NCI-H2196 treated with DMSO at 0.1 percent for 48 hours (cell line): ENCODE measurements around the gene ADH7.

Experiments used
- DNase-seq: peaks from one replicate; lab custom pipeline; 2025; ENCODE audit not compliant: unreplicated experiment; lab: John Stamatoyannopoulos, UW

ADH7 gene

DNA sequence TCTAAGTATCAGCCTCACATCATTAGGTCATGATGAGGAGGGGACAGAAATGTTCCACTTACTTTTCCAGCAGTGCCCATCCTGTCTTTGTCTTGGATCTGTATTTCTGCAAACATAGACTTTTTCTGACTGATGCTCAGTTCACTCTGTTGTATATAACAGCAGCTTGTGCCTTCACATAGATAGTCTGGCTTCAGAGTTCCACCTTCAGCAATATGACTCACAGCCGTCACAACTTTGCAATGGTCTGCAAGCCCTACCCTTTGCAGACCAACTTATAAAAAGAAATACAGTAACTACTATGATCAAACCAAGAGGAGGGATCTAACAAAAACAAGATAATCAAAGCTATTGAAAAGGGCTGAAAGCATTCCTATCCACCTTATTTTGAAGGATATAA lies at the start of gene ADH7:
Gene ADH7, minus strand, starts transcription at position 189 of the 400 bp plus-strand sequence. Its CDS starts 109 bp downstream, at position 80.
- DNase-seq: no peak

DNA sequence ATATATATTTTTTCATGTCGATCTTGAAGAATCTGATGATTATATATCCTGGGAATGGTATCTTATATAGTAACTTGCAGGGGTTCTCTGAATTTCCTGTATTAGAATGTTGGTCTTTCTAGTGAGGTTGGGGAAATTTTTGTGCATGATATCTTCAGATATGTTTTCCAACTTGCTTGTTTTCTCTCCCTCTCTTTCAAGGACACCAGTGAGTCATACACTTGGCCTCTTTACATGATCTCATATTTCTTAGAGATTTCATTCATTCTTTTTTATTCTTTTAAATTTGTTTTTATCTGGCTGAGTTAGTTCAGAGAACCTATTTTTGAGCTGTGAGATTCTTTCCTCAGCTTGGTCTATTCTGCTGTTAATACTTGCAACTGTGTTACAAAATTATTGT lies 48.5 kb upstream of the ADH7 start:
- DNase-seq: no peak

DNA sequence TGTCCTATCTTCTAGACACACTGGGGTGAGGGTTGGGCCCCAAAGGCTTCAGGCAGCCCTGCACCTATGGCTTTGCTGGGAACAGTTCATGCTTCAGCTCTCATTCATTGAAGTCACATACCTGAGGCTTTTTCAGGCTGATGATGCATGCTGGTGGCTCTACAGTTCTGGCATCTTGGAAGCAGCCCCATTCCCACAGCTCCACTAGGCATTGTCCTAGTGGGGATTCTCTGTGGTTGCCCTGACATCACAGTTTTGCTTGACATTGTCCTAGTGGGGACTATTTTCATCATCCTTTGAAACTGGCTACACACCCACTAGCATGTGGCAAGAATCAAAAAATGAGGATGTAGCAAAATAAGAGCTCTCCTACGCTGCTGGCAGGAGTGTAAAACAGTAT lies 38.0 kb upstream of the ADH7 start:
- DNase-seq: no peak

DNA sequence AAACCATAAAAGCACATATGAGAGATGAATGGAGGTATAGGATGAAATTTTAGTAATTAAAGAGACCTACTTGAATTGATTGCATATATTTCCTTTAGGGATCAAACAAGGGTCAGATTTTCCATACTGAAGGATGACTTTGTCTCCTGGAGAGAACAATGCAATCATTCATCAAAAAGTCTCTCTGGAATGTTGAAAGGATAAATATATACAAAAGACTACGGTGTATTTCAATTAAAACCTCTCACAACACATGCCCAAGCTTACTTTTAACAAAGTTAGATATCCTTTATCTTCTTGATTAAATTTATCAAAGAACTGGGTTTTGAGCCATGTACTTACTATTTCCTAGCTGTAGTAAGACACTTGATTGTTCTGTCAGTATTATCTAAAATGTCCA lies 36.8 kb upstream of the ADH7 start:
- DNase-seq: no peak

DNA sequence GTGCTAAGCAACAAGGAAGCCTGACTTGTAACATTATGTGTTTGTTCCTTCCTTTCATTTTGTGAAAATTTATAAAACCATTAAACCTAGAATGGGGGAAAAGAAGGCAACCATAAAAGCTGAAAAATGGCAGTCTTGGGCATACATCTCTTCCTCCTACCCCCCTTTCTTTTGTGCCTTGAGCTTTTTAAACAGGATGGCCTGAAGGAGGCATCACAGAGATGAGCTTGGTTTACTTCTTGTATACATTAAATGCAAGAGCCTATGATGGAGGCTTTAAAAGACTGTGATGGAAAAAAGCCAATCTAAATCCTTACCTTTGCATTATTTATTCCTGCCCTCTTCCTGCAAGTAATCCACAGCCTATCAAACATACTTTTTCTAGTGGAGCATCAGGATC lies 36.2 kb upstream of the ADH7 start:
- DNase-seq: no peak

DNA sequence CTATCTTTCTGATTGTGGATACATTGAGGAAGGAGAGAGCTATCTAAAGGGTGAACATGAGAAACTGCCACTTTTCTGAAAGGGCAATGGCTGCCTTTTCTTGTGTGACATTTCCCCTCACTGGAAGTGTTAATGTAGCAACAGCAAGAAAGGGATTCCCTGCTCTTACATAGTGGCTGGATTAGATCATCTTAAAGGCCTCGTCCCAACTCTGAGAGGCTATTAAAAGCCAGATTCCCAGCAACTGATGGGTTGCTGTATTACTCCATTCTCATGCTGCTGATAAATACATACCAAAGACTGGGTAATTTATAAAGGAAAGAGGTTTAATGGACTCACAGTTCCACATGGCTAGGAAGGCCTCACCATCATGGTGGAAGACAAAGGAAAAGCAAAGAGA lies 33.7 kb upstream of the ADH7 start:
- no peak for DNase-seq

DNA sequence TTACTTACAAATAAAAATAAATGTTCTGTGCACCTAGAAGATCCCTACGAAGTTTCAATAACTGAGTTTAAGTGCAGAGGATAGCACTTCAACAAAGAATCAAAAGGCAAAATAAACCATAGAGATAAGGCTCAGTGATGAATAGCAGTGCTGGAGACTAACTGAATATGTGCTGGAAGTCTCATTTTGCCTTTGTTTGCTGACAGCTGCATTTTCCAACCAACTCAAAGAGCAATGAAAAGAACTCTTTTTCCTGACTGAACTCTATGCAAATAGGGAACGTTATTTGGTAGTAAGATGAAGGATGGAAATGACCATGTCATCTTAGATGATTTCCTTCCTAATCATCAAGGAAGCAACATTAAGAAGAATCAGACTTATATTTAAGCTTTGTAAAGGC lies 32.7 kb upstream of the ADH7 start:
- DNase-seq: no peak

DNA sequence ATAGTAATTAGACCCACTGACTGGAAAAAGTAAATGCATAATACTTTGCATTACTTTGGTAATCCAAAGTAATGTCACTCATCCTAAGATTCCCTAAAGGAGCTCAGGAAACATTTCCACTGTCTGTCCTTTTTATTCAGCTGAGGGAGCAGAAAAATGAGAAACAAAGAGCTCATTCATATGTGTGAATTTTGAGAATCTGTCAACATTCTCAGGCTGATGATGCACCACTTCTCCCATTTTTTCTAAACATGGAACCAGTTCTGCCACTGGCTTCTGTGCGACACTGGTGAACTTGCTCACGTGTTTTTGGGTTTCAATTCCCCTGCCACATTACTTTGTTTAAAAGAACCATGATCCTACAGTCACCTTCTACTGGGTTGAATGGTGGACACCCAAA lies 28.4 kb upstream of the ADH7 start:
- no peak for DNase-seq

DNA sequence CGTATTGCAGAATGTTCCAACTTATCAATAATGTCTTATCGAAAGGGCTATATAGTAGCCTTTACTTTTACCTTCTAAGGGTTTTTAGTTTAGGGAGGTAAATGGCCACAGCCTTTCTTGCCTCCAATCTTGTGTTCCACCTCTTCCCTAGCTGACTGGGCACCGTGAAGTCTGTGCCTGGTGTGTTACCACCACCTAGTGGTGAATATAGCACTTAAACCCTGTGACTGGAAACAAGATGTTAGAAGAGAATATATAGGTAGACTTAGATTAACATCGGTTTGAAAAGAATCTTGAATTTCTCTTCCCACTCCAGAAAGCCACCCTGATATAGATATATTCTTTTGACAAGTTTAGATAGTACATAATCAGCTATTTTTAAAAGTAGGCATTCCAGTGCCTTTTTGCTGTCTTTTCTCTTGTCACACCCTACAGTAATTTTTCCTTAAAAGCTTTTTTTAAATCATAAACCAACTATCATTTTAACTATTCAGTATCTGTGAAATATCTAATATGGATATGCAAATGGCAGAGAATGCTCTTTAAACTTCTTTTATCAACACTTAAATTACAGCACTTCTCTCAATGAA lies 27.8 kb upstream of the ADH7 start:
- no peak for DNase-seq

DNA sequence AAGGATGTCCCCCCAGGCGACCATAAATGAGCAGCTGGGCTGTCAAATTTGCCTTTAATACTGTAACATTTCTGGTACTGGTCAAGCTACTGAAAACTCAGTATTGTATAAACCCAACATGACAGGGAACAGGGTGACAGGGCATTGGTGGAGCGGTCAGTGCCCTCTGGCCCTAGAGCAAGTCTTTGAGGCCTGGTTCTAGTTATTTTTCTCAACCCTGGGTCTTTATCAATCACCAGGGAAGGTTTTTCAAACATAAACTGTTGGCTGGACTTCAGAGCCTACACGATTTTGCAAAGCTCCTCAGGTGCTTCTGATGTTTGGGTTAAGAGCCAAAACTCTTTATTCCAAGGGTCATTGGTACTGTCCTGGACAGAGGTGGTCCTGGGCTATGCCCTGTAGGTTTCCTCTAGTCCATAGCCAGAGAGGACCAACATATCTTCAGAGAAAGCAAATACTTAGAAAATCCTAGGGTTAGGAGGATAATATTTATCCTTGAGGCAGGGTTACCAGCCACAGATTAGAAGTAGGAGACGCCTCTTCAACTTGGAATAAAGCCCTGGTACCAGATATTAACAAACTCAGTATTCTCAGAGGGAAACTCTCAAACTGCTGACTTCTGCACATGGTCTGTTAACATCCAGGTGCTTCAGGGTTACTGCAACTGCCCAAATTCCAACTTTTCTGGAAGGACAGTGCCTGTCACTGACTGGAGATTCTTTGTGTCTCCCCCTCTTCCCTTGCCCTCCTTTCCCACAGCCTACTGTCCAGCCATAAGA lies 26.7 kb upstream of the ADH7 start:
- no peak for DNase-seq

DNA sequence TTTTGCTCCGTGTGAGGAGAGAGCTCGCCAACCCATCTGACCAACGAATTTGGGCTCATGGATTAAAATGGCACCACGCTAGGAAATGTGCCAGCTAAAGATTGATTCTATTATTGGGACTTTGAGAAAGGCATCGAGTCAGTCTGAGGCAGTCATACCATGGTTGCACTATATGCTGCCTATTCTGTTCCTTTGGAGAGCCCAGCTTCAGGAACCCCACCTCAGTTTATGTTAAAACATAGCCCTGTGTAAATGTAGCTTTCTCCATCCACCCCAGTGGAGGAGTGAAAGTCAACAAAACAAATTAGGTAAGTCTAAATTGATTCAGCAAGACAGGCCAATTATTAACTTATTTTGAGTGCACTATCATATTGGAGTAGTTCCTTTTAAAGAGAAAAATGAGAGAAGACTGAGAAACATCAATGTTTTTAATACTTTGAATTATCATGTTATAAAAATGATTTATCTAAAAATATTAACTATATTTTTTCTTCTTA lies 24.5 kb upstream of the ADH7 start:
- DNase-seq: no peak

DNA sequence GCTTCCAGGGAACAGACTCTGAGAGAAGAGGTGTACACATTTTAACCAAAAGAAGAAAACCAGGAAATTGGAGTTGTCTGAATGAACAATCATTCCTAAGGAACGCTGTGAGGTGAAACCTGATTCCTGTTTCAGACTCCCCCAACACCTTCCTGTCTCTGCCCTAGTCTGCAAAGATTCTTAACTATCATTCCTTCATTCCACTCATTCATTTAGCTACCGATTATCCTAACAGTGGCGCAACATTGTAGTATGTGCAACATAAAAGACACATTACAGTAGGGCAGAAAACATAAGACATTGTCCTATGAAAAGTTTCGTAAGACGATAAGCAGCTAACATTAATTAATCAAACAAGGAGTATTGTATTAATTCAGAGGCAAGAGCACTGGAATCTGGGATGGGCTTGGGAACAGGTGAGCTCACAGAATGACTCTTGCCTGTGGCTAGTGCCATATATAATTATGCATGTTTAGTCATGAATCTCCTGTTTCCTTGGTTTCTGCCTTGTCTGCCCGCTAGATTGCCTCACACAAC lies 23.8 kb upstream of the ADH7 start:
- no peak for DNase-seq

DNA sequence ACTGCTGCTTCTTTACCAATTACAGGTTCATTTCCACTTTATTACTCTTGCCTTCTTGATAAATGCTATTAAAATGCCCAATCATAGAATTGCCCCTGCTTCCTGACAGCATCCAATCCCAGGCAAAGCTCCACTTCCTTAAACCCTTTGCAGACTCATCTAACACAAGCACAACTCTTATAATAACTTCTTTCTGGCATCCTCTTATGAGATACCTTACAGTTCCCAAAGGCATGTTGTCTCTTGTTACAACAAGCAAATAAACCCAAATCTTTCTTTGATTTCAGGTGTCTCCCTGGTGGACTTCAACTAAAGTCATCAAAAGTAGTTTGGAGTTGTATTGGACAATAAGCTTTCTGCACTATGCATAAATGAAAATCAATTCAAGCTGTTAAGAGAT lies 22.5 kb upstream of the ADH7 start:
- no peak for DNase-seq

DNA sequence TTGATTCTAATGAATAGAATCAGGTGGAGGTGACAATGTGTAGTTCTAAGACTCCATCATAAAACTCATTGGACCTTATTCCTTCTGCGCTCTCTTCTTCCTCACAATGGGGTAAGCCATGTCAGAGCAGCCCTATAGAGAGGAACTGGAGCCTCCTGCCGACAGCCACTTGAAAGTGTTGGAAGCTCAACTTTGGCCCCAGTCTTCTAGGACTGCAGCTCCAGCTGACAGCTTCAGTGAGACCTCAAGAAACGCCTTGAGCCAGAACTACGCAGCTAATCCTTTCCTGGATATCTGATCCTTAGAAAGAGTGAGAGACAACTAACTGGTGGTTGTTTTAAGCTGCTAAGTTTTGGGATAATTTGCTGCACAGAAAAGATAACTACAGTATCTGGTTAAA lies 22.1 kb upstream of the ADH7 start:
- DNase-seq: no peak

DNA sequence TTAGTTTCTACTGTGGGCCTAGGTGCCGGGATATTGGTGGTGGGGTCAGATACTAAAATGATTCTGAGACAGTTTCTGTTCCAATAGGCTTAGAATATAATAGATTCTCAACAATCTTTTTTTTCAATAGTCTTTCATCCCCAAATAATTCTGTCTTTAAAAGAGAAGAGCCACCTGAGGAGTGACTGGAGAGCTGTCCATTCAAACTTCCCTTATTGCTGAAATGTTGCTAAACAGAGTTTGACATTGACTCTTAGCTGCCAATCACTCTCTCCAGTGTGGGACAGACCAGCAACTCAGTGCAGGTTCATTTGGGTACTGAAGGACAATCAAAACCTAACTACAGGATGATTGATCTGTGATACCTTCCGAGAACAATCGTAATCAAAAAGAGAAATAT lies 12.4 kb upstream of the ADH7 start:
- DNase-seq: no peak

DNA sequence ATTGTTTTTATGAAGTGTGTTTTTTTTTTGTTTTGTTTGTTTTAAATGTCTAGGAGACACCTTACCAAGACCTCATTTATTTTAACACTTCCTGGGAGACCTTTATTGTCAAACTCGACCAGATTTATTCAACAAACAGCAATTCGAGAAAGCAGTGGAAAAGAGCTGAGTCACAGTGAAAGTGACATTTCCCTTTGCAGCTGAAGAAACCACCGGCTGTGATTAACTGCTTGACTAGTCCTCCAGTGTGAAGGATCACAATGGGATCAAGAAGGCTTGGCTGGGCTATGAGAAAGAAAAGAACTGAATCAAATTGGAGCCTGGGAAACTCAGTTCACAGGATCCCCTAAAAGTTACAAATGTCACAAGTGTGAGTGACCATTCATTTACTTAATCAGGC lies 11.9 kb upstream of the ADH7 start:
- no peak for DNase-seq

DNA sequence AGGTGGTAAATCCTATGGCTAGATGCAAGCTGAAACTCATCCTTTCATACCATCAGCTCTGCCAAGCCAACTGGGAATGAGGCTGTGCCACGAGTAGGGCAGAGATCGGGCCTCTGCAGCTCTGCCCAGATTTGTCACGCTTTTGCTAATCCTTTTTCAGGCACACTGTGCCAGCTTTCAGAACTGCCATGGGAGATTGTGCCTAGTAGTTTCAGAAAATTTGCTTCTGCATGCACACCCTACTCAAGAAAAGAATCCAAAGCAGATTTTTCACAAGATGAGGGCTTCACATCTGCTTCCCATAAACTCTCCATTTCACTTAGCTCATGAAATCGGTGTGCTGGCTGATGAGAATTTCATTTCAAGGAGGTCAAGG lies 3.3 kb upstream of the ADH7 start:
- DNase-seq: no peak

DNA sequence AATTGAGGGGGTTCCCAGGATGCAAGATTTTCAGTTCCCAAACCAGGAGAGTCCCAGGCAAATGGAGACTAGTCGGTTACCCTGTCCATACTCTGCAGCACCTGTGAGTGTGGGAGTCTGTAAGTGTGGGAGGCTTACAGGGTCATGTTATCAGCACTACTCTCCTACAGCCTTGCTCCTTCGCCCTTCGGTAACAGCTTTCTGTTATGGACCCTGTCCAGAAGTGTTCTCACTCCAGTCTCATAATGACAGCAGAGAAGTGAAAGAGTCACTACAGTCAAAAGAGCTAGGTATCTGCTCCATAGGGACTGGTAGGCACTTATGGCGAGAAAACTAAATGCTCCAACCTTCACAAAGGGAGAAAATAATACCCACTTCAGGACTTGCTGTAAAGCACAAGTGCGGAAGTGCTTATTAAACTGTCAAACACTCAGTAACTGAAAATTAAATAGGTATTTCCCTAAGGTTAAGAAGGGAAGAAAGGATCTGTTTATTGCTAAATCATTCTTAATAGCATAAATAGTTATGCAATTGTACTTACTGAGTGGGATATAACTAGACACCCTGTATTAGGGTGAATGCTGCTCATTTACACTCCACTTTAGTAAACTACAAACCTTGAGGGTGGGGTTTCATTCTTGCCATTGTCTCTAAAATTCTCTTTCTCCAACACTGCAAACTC lies 2.7 kb upstream of the ADH7 start:
- no peak for DNase-seq

DNA sequence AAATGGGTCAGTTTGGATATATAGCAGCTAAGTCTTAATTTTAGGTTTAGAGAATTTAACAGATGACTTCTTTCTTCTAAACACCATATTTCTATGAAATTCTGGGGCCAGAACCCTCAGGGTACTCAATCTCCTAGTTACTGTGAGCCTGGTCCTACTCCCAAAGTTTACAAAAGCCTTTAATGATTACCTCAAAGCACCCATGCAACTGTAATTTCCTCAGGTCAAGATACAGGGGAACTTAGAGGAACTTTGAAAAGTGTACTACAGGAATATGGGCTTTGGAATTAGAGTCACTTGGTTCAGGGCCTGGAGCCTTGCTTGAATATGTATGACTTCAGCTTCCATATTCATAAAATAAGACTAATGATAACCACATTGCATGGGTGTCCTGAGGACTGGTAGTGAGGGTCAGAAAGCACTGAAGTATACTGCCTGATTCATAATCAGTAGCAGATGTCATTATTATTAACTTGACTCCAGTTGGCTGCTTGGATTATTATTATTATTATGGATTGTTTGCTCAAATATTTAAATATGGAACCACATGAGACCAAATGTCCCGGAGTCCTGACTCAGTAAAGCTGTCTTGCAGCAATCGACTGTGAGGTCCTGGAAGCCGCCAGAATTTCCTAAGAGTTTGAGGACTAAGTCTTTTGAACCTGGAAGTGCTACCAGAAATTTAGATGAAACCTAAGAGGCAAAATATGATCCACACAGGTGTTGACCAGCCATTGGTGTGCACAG lies 2.0 kb upstream of the ADH7 start:
- no peak for DNase-seq

DNA sequence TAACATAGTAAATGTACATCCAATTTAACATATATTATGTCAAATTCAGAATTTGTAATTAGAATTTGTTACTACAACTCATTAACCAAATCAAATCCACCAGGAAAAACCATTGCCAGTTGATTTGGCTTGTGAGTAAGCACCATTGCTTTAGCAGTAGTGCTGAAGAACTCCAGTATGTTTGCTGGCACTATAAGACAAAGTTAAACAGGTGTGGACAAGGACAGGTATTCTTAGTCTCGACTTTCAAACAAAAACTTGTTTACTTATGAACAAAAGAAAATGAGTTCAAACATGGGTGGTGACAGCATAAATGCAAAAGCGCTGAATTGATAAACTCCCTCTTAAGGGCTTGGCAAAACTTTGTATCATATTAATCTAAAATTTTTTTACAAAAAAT lies 1.3 kb upstream of the ADH7 start:
- DNase-seq: no peak

DNA sequence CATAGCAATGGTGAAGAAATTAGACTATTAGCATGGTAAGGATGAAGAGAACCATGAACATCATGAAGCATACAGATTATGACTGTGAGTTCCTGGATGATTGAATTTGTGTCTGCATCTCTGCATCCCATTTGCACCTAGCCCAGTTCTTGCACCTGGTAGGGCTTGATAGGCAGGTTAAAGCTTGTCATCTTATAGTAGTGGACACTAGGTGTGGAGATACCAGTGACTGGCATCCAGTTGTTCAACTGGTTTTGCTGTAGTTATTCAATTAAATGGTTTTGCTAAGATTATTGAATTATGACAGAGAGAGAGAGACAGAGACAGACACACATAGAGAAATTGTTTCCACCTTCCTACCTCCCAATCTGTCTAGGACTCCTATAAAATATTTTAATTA lies 5.0 kb downstream of the ADH7 start:
- no peak for DNase-seq
